Nephron (organoid): ENCODE data around the gene ZNF544.
A peak's percentile ranks its signal among the peaks of the same experiment; 100 is the strongest.

Experiments used
- H3K27ac Mint-ChIP-seq, 3 experiments: 2 replicates each; pipeline ENCODE4 v1.8.0; 2020; ENCODE audit warnings: mixed read lengths in 3 of 3, mild to moderate bottlenecking in 2 of 3, moderate library complexity in 1 of 3
- H3K27me3 Mint-ChIP-seq: 2 replicates; pipeline ENCODE4 v1.8.0; 2021; ENCODE audit warnings: low read depth, mild to moderate bottlenecking, moderate library complexity, mixed read lengths
- H3K36me3 Mint-ChIP-seq: 2 replicates; pipeline ENCODE4 v1.8.0; 2020; ENCODE audit warnings: low read depth, mixed read lengths
- H3K4me1 Mint-ChIP-seq: 2 replicates; pipeline ENCODE4 v1.8.0; 2020; ENCODE audit warnings: mixed read lengths
- H3K4me3 Mint-ChIP-seq, 3 experiments: 2 replicates each; pipeline ENCODE4 v1.8.0; 2020; ENCODE audit warnings: mild to moderate bottlenecking in 3 of 3, mixed read lengths in 3 of 3, moderate library complexity in 2 of 3
- H3K9me3 Mint-ChIP-seq: 2 replicates; pipeline ENCODE4 v1.8.0; 2020; ENCODE audit warnings: mixed read lengths
- TF ChIP-seq, protein P1 (sequence below), 3 experiments: fragments of 200-600 bp; sonication (generic); IDR thresholded peaks; one replicate each; pipeline ENCODE4 v1.5.0; 2021; ENCODE audit warnings: antibody characterized with exemption in 3 of 3; ENCODE audit not compliant: unreplicated experiment in 3 of 3

Gene ZNF544

DNA sequence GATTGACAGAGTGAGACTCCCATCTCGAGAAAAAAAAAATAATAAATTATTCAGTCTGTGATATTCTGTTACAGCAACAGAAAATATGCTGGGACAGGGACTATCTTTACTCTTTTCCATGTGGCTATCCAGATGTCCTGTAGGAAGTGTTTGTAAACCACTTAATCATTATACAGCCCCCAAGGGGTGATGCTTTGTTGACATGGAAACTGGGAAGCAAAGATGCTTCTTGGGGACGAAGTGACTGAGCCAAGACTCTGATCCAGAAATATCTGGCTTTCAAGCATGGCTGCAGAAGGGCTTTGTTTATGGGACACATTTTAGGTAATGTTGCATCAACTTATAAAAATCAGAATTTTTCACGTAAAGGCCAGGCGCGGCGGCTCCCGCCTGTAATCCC, 55.5 kb downstream of the ZNF544 start:
- no peaks in the 10 kb centered on the region for H3K27me3 Mint-ChIP-seq
- peaks cover 99% of the 10 kb centered on the region for H3K36me3 Mint-ChIP-seq
- H3K9me3 Mint-ChIP-seq: peaks cover 67% of the 10 kb centered on the region
- H3K4me1 Mint-ChIP-seq: peaks cover 14% of the 10 kb centered on the region
- TF ChIP-seq, protein P1, sequence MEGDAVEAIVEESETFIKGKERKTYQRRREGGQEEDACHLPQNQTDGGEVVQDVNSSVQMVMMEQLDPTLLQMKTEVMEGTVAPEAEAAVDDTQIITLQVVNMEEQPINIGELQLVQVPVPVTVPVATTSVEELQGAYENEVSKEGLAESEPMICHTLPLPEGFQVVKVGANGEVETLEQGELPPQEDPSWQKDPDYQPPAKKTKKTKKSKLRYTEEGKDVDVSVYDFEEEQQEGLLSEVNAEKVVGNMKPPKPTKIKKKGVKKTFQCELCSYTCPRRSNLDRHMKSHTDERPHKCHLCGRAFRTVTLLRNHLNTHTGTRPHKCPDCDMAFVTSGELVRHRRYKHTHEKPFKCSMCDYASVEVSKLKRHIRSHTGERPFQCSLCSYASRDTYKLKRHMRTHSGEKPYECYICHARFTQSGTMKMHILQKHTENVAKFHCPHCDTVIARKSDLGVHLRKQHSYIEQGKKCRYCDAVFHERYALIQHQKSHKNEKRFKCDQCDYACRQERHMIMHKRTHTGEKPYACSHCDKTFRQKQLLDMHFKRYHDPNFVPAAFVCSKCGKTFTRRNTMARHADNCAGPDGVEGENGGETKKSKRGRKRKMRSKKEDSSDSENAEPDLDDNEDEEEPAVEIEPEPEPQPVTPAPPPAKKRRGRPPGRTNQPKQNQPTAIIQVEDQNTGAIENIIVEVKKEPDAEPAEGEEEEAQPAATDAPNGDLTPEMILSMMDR (IDR thresholded peaks at IDR 0.05; ENCODE audit: unreplicated experiment in 3 of 3): no peak
- H3K27ac Mint-ChIP-seq: no peak overlapping the region
- H3K4me3 Mint-ChIP-seq: no peak overlapping the region

- Mint-ChIP-seq H3K27ac (no peak overlapping the region), H3K9me3 (peaks cover 75% of the 10 kb centered on the region), H3K4me3 (no peak overlapping the region), H3K4me1 (no peaks in the 10 kb centered on the region), H3K27me3 (peaks cover 8% of the 10 kb centered on the region), H3K36me3 (peaks cover 100% of the 10 kb centered on the region)
- TF ChIP-seq, protein P1 (IDR thresholded peaks at IDR 0.05; ENCODE audit: unreplicated experiment in 3 of 3): no peak
Measured at GRCh38 chr19:58291943-58292342, 63.2 kb downstream of the ZNF544 start.

DNA sequence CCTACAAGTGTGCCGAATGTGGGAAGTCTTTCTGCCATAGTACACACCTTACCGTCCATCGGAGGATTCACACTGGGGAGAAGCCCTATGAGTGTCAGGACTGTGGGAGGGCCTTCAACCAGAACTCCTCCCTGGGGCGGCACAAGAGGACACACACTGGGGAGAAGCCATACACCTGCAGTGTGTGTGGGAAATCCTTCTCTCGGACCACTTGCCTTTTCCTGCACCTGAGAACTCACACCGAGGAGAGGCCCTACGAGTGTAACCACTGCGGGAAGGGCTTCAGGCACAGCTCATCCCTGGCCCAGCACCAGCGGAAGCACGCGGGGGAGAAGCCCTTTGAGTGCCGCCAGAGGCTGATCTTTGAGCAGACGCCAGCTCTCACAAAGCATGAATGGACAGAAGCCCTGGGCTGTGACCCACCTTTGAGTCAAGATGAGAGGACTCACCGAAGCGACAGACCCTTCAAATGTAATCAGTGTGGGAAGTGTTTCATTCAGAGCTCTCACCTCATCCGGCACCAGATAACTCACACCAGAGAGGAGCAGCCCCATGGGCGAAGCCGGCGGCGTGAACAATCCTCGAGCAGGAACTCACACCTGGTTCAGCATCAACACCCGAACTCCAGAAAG, 66.1 kb downstream of the ZNF544 start:
- Mint-ChIP-seq H3K36me3 (peaks cover 95% of the 10 kb centered on the region), H3K27ac (no peak overlapping the region), H3K4me3 (no peak overlapping the region), H3K9me3 (peaks cover 71% of the 10 kb centered on the region), H3K4me1 (no peaks in the 10 kb centered on the region), H3K27me3 (peaks cover 8% of the 10 kb centered on the region)
- TF ChIP-seq, protein P1 (IDR thresholded peaks at IDR 0.05; ENCODE audit: unreplicated experiment in 3 of 3): no peak

GRCh38 chr19:58296104-58296503, 67.4 kb downstream of the ZNF544 start:
- no peak overlapping the region for H3K27ac Mint-ChIP-seq
- peaks cover 95% of the 10 kb centered on the region for H3K36me3 Mint-ChIP-seq
- H3K9me3 Mint-ChIP-seq: peaks cover 71% of the 10 kb centered on the region
- H3K4me3 Mint-ChIP-seq: no peak overlapping the region
- H3K27me3 Mint-ChIP-seq: peaks cover 8% of the 10 kb centered on the region
- no peaks in the 10 kb centered on the region for H3K4me1 Mint-ChIP-seq
- TF ChIP-seq, protein P1 (IDR thresholded peaks at IDR 0.05; ENCODE audit: unreplicated experiment in 3 of 3): no peak

GRCh38 chr19:58300620-58301019, 71.9 kb downstream of the ZNF544 start:
- Mint-ChIP-seq H3K27me3 (no peaks in the 10 kb centered on the region), H3K36me3 (peaks cover 81% of the 10 kb centered on the region), H3K4me3 (no peak overlapping the region), H3K4me1 (peaks cover 14% of the 10 kb centered on the region), H3K27ac (no peak overlapping the region), H3K9me3 (peaks cover 28% of the 10 kb centered on the region)
- TF ChIP-seq, protein P1 (IDR thresholded peaks at IDR 0.05; ENCODE audit: unreplicated experiment in 3 of 3): no peak

DNA sequence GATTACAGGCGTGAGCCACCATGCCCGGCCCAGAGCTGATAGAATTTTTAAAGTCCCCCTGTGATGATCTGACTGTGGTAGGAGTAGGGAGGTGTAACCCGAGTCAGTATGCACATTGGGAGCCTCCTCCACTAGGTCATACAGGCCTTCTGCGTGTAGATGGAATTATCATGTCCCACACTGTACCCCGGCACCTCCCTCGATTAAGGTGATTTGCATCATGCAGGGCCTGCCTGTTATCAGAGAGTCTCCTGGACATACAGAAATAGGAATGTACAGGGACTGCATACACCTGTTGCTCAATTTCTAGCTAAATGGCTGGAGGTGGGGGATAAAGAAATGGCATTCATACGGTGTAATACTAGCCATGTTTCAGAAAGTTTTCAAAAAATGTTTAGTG, 75.5 kb downstream of the ZNF544 start:
- peaks cover 82% of the 10 kb centered on the region for H3K36me3 Mint-ChIP-seq
- no peaks in the 10 kb centered on the region for H3K27me3 Mint-ChIP-seq
- H3K4me3 Mint-ChIP-seq: peak overlapping the region; percentile 96 to 100 (median 99)
- H3K4me1 Mint-ChIP-seq: peaks cover 22% of the 10 kb centered on the region
- TF ChIP-seq, protein P1 (IDR thresholded peaks at IDR 0.05; ENCODE audit: unreplicated experiment in 3 of 3): no peak
- H3K9me3 Mint-ChIP-seq: peaks cover 10% of the 10 kb centered on the region
- H3K27ac Mint-ChIP-seq: peak overlapping the region; percentile 83 to 96 (median 89)
